ENCODE data around the gene SMCO2. TPM values are rescaled to one million over a fixed set of nuclear protein-coding genes. Genes with fewer than 3 reads are reported as not detected.
A peak's percentile ranks its signal among the peaks of the same experiment; 100 is the strongest.

Gene SMCO2
- total and polyA plus RNA-seq, 2 of the 8 experiments (the other 6 are each of a cell fraction or from before 2014, with no cell fraction given): 0.24 to 0.80 TPM

DNA sequence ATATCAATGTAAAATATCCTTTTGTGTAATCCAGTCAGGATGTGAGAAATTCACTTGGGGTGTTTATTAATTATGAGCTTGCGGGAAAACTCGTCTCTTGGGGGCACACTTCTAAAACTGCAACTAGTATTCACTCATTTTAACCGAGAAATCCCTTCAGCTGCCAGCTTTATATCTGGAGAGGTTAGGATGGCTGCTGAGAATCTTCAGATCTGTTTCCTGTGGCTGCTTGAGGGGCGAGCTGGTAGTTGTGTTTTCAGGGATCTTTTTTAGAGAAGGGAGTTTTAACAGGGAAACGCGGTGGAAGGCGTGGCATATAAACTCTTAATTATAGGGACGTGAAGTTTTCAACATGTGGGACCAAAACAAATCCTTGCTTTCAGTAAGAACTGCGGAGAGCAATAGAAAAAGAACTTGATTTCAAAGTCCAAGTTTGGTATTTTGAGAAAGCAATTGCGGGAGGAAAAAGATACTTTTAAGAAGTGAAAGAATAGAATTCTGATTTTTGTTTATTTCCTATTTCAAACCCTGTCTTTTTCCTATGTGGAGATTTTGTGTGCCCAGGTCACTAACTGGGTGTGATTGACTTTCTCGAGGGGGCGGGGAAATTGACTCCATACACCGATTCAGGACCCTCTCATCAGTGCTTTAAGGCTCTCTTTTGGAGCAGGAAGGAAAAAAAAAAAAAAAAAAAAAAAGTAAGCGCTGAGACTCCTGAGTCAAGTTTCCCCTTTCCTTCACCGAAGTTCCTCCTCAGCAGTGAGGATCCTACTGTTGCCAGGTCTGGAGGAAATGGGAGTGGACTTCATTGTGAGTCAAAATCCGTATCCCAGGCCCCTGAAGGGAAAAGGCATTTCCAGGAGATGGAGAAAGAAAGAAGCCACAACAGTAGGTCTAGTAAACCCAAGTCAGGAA lies 78.6 kb downstream of the SMCO2 start:
- ChIA-PET POLR2A (ENCODE audit: partially characterized antibody) (interaction anchor here (1.2 to 3.9 kb wide), 7 partner anchors 11 to 192 kb away, joined by 3 to 18 read pairs (median 9); no protein-coding TSS in a partner anchor), CTCF (ENCODE audit: partially characterized antibody) (interaction anchor here (1.0 to 1.2 kb wide), 2 partner anchors 36 to 99 kb away, joined by 3 to 4 read pairs; no protein-coding TSS in a partner anchor)
- 3% methylated on average over 14 of the region's 16 CpGs; no CpG with 5 or more reads in 1 of the 2 experiments for WGBS, 2 experiments (ENCODE audit: extremely low coverage in 1 of 2, insufficient coverage in 1 of 2, insufficient read length in 1 of 2, insufficient replicate concordance in 2 of 2, low coverage in 1 of 2, low lambda C conversion rate in 2 of 2, missing lambda C conversion rate in 1 of 2)
- Histone ChIP-seq H4K20me1 (replicated peaks in 1 of 2; ENCODE audit: control insufficient read depth in 1 of 2, insufficient read depth in 2 of 2, low read length in 2 of 2) (peaks cover 3% of the 10 kb centered on the region in 2 experiments), H3K4me1 (replicated peaks in 1 of 4; ENCODE audit: control insufficient read depth in 3 of 4, insufficient read depth in 4 of 4, low read length in 3 of 4) (peaks cover 4 to 12% (median 11%) of the 10 kb centered on the region in 4 experiments), H3K14ac (ENCODE audit: insufficient read length) (no peak overlapping the region), H3K27me3 (replicated peaks in 1 of 4; ENCODE audit: control insufficient read depth in 3 of 4, extremely low read depth in 1 of 4, insufficient read depth in 3 of 4, low read length in 3 of 4) (peaks cover 0 to 3% (median under 1%) of the 10 kb centered on the region in 4 experiments; a peak in 2 of 7 replicates), H2BK12ac (ENCODE audit: low read depth, low read length) (no peak overlapping the region), H4K91ac (replicated peaks; ENCODE audit: insufficient read length, low read length) (no peak overlapping the region), H3K9me3 (ENCODE audit: insufficient read depth in 2 of 2, low read depth in 1 of 2, low read length in 1 of 2) (no peaks in the 10 kb centered on the region), H2BK20ac (ENCODE audit: low read length) (no peak overlapping the region), H3K4me3 (ENCODE audit: extremely low read depth in 1 of 4, insufficient read depth in 2 of 4, low read depth in 3 of 4, low read length in 4 of 4) (peak overlapping the region; percentile 63 to 86 (median 77); a peak in 7 of 8 replicates), H3K23me2 (ENCODE audit: low read depth, low read length) (peaks cover 10% of the 10 kb centered on the region), H3K18ac (ENCODE audit: extremely low read depth, low read length) (no peak overlapping the region), H3K79me2 (ENCODE audit: control insufficient read depth in 1 of 2, insufficient read depth in 2 of 2, low read length in 2 of 2) (peaks cover 0 to 23% of the 10 kb centered on the region in 2 experiments; a peak in 2 of 4 replicates), H3K4ac (replicated peaks; ENCODE audit: insufficient read length, low read depth, low read length) (no peak overlapping the region), H2BK5ac (ENCODE audit: low read depth, low read length) (no peak overlapping the region), H2AFZ (ENCODE audit: low read length) (no peak overlapping the region), H3K79me1 (ENCODE audit: low read depth, low read length) (no peaks in the 10 kb centered on the region), H4K8ac (ENCODE audit: extremely low read depth, insufficient read depth, low read length) (no peak overlapping the region), H3K56ac (replicated peaks; ENCODE audit: insufficient read length, low read depth, low read length) (no peak overlapping the region), H2AK5ac (ENCODE audit: low read depth, low read length) (no peak overlapping the region), H3K9ac (replicated peaks in 1 of 4; ENCODE audit: extremely low read depth in 1 of 4, low read depth in 3 of 4, low read length in 3 of 4) (peak overlapping the region in 1 of 4 experiments; percentile 41; a peak in 2 of 7 replicates), H4K5ac (ENCODE audit: insufficient read length, low read depth, low read length) (no peak overlapping the region), H3K27ac (ENCODE audit: low read depth, low read length) (no peak overlapping the region), H3K36me3 (ENCODE audit: control insufficient read depth in 2 of 4, insufficient read depth in 4 of 4, low read length in 3 of 4) (no peaks in the 10 kb centered on the region), H2BK120ac (replicated peaks; ENCODE audit: low read depth, low read length) (no peak overlapping the region), H2BK15ac (ENCODE audit: low read length) (no peak overlapping the region), H3K23ac (ENCODE audit: insufficient read length) (no peak overlapping the region), H3K4me2 (ENCODE audit: insufficient read depth in 1 of 2, low read depth in 2 of 2, low read length in 2 of 2) (peak overlapping the region; percentile 73 to 91)
- TF ChIP-seq EZH2 (IDR thresholded peaks at IDR 0.05; ENCODE audit: low read depth, low read length, severe bottlenecking) (no peak), TCF12 (IDR thresholded peaks at IDR 0.05; ENCODE audit: low read depth, low read length) (no peak), SAP30 (IDR thresholded peaks at IDR 0.05; ENCODE audit: insufficient read depth, insufficient replicate concordance, low read length) (no peak), TAF1 (IDR thresholded peaks at IDR 0.05; ENCODE audit: low read depth, low read length) (no peak), SP1 (IDR thresholded peaks at IDR 0.05; ENCODE audit: low read depth, low read length) (0 out of 2 replicates have a peak, but pooled peaks have one; percentile 13), POLR2AphosphoS5 (IDR thresholded peaks at IDR 0.05; ENCODE audit: low read depth, low read length) (peak; percentile 52; the same call in 1 of the 2 replicates), JUND (IDR thresholded peaks at IDR 0.05; ENCODE audit: low read length) (no peak), SIN3A (conservative IDR thresholded peaks at IDR 0.05 in 1 of 2, IDR thresholded peaks at IDR 0.05 in 1 of 2; ENCODE audit: low read depth in 1 of 2, low read length in 2 of 2) (0 out of 4 replicates have a peak, but pooled peaks of 1 of the 2 experiments have one; percentile 15)
- TF ChIP-seq, protein P1, sequence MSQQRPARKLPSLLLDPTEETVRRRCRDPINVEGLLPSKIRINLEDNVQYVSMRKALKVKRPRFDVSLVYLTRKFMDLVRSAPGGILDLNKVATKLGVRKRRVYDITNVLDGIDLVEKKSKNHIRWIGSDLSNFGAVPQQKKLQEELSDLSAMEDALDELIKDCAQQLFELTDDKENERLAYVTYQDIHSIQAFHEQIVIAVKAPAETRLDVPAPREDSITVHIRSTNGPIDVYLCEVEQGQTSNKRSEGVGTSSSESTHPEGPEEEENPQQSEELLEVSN (IDR thresholded peaks at IDR 0.05): no peak
- FAIRE-seq (no peak), DNase-seq (ENCODE audit: low read depth in 1 of 2, low spot score in 2 of 2) (no peak)

Measured in H1 (cell line).